ENCODE results near the gene TWF1.

- no peak for TF ChIP-seq CTCF (IDR thresholded peaks at IDR 0.05)
- TF ChIP-seq POLR2A (IDR thresholded peaks at IDR 0.05), result no peak
Observed at GRCh38 chr12:43835264-43835655, 29.1 kb upstream of the TWF1 start.
